ENCODE measurements around the gene DSP. TPM values are rescaled to one million over a fixed set of nuclear protein-coding genes. Genes with fewer than 3 reads are reported as not detected.

DSP gene
- total and polyA plus RNA-seq, 2 of the 13 experiments (the other 11 are each of a cell fraction or from before 2014, with no cell fraction given): 89.8 to 117 TPM

DNA sequence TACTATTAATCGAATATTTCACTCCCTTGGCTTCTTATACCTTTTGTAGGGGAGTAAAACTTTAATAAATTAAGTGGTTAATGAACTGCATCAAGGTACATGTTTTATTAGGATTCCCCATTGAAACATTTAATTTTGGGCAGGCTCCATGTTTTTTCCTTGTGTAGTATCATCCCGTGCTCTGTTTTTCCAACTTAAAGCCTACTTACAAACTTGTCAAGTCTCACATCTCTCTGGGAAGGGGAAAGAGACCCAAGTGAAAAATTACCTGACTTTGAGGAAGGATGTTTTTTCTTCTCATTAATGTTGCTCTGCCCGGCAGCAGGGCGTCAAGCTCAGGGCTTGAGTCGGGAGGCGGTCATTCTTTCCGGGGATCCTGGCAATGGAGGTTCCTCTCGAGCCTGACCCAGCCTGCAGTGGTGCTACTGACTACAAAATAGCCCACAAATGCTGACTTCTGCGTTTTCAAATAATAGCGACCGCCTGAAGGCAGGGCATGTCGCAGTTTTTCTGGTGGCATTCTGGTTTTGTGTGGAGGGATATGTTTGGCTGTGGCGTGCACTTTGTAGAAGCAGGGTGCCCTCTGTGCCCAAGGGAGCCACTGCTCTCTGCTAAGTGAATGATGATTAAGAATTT lies 2.4 kb downstream of the DSP start (continued):
- TF ChIP-seq SALL2 (CRISPR knock-in tag; IDR thresholded peaks at IDR 0.05): no peak
- TF ChIP-seq, protein P1, sequence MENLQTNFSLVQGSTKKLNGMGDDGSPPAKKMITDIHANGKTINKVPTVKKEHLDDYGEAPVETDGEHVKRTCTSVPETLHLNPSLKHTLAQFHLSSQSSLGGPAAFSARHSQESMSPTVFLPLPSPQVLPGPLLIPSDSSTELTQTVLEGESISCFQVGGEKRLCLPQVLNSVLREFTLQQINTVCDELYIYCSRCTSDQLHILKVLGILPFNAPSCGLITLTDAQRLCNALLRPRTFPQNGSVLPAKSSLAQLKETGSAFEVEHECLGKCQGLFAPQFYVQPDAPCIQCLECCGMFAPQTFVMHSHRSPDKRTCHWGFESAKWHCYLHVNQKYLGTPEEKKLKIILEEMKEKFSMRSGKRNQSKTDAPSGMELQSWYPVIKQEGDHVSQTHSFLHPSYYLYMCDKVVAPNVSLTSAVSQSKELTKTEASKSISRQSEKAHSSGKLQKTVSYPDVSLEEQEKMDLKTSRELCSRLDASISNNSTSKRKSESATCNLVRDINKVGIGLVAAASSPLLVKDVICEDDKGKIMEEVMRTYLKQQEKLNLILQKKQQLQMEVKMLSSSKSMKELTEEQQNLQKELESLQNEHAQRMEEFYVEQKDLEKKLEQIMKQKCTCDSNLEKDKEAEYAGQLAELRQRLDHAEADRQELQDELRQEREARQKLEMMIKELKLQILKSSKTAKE (CRISPR knock-in tag; IDR thresholded peaks at IDR 0.05; ENCODE audit: borderline replicate concordance): no peak
- TF ChIP-seq ZNF24 (IDR thresholded peaks at IDR 0.05): no peak
- no peak for TF ChIP-seq HNF4A (CRISPR knock-in tag; IDR thresholded peaks at IDR 0.05)
- TF ChIP-seq CCDC6 (CRISPR knock-in tag; IDR thresholded peaks at IDR 0.05): no peak
- TF ChIP-seq, protein P2, sequence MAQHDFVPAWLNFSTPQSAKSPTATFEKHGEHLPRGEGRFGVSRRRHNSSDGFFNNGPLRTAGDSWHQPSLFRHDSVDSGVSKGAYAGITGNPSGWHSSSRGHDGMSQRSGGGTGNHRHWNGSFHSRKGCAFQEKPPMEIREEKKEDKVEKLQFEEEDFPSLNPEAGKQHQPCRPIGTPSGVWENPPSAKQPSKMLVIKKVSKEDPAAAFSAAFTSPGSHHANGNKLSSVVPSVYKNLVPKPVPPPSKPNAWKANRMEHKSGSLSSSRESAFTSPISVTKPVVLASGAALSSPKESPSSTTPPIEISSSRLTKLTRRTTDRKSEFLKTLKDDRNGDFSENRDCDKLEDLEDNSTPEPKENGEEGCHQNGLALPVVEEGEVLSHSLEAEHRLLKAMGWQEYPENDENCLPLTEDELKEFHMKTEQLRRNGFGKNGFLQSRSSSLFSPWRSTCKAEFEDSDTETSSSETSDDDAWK (CRISPR knock-in tag; IDR thresholded peaks at IDR 0.05): no peak
- TF ChIP-seq ZNF773 (CRISPR knock-in tag; IDR thresholded peaks at IDR 0.05; ENCODE audit: borderline replicate concordance): no peak
- no peak for TF ChIP-seq ZNF264 (CRISPR knock-in tag; IDR thresholded peaks at IDR 0.05)
- no peak for TF ChIP-seq MZF1 (CRISPR knock-in tag; IDR thresholded peaks at IDR 0.05; ENCODE audit: borderline replicate concordance)
- no peak for TF ChIP-seq BORCS8-MEF2B (CRISPR knock-in tag; IDR thresholded peaks at IDR 0.05)
- no peak for TF ChIP-seq ZNF180 (CRISPR knock-in tag; IDR thresholded peaks at IDR 0.05; ENCODE audit: borderline replicate concordance, low read depth)
- no peak for TF ChIP-seq ZNF34 (CRISPR knock-in tag; IDR thresholded peaks at IDR 0.05; ENCODE audit: borderline replicate concordance)
- no peak for TF ChIP-seq GTF2F1 (IDR thresholded peaks at IDR 0.05; ENCODE audit: low read length)
- no peak for TF ChIP-seq SRY (CRISPR knock-in tag; IDR thresholded peaks at IDR 0.05)
- TF ChIP-seq ZNF777 (CRISPR knock-in tag; IDR thresholded peaks at IDR 0.05): no peak
- peak; percentile 79 for TF ChIP-seq SAP130 (CRISPR knock-in tag; IDR thresholded peaks at IDR 0.05; ENCODE audit: low read depth)
- TF ChIP-seq ZNF543 (CRISPR knock-in tag; IDR thresholded peaks at IDR 0.05): no peak
- 0 out of 2 replicates have a peak, but pooled peaks have one; percentile 19 for TF ChIP-seq FOXJ3 (CRISPR knock-in tag; IDR thresholded peaks at IDR 0.05; ENCODE audit: borderline replicate concordance)
- TF ChIP-seq, protein P3, sequence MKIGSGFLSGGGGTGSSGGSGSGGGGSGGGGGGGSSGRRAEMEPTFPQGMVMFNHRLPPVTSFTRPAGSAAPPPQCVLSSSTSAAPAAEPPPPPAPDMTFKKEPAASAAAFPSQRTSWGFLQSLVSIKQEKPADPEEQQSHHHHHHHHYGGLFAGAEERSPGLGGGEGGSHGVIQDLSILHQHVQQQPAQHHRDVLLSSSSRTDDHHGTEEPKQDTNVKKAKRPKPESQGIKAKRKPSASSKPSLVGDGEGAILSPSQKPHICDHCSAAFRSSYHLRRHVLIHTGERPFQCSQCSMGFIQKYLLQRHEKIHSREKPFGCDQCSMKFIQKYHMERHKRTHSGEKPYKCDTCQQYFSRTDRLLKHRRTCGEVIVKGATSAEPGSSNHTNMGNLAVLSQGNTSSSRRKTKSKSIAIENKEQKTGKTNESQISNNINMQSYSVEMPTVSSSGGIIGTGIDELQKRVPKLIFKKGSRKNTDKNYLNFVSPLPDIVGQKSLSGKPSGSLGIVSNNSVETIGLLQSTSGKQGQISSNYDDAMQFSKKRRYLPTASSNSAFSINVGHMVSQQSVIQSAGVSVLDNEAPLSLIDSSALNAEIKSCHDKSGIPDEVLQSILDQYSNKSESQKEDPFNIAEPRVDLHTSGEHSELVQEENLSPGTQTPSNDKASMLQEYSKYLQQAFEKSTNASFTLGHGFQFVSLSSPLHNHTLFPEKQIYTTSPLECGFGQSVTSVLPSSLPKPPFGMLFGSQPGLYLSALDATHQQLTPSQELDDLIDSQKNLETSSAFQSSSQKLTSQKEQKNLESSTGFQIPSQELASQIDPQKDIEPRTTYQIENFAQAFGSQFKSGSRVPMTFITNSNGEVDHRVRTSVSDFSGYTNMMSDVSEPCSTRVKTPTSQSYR (CRISPR knock-in tag; IDR thresholded peaks at IDR 0.05; ENCODE audit: borderline replicate concordance): no peak
- TF ChIP-seq ZNF644 (CRISPR knock-in tag; IDR thresholded peaks at IDR 0.05; ENCODE audit: low read depth): no peak
- no peak for TF ChIP-seq STAG1 (CRISPR knock-in tag; IDR thresholded peaks at IDR 0.05)
- 0 out of 2 replicates have a peak, but pooled peaks have one; percentile 29 for TF ChIP-seq DMAP1 (CRISPR knock-in tag; IDR thresholded peaks at IDR 0.05)
- TF ChIP-seq KDM3A (CRISPR knock-in tag; IDR thresholded peaks at IDR 0.05; ENCODE audit: low read depth): no peak
- TF ChIP-seq ZBTB1 (CRISPR knock-in tag; IDR thresholded peaks at IDR 0.05; ENCODE audit: borderline replicate concordance): no peak
